ENCODE data around the gene DPYSL5. TPM values are rescaled to one million over a fixed set of nuclear protein-coding genes. Genes with fewer than 3 reads are reported as not detected.

DPYSL5 gene
- total and polyA plus RNA-seq, 2 donors (not counting 3 experiments of a cell fraction or from before 2014, with no cell fraction given): not detected

DNA sequence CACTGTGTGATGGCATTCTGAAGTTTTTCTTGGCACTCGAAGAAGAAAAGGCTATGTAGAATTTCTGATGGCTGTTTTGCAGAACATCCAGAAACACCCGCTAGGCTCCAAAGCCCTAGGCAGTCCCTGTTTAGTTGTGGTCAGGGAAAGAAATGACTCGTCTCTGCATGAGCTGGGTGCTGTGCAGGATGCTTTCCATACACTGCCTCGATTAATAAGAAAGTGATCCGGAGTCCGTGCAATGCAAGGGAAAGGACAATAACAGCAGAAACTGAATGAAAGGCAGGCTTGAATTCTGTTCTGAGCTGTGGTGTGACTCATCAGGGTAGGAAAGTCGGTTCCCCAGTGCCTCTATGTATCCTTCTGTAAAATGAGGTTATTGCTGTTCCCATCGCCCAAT, 141.2 kb downstream of the DPYSL5 start:
- FAIRE-seq (no peak), DNase-seq (ENCODE audit: low read depth, low spot score) (no peak)
- no peaks in the 10 kb centered on the region for H4K20me1 ChIP-seq (replicated peaks; ENCODE audit: control insufficient read depth, extremely low read depth, insufficient read depth, low read length)
- H3K4me3 ChIP-seq (replicated peaks in 1 of 3; ENCODE audit: insufficient read depth in 1 of 3, low read depth in 1 of 3, low read length in 3 of 3): no peak overlapping the region
- CTCF ChIA-PET: interaction anchor here (1.0 to 2.3 kb wide), 6 partner anchors 13 to 143 kb away, joined by 3 to 9 read pairs (median 5); no protein-coding TSS in a partner anchor
- TF ChIP-seq JUN (IDR thresholded peaks at IDR 0.05; ENCODE audit: borderline replicate concordance, insufficient read depth, insufficient read length, low read depth) (no peak), MYC (IDR thresholded peaks at IDR 0.05; ENCODE audit: low read depth, low read length) (no peak), POLR2AphosphoS5 (IDR thresholded peaks at IDR 0.05; ENCODE audit: insufficient read depth, low read depth, low read length) (no peak), FOS (IDR thresholded peaks at IDR 0.05; ENCODE audit: borderline replicate concordance, insufficient read depth, low read length) (no peak), POLR2A (IDR thresholded peaks at IDR 0.05; ENCODE audit: low read depth, low read length) (no peak), GATA2 (IDR thresholded peaks at IDR 0.05; ENCODE audit: insufficient read depth, insufficient read length, low read depth, low read length) (no peak), EZH2 (IDR thresholded peaks at IDR 0.05; ENCODE audit: borderline replicate concordance, low read depth, low read length, severe bottlenecking) (no peak)
- TF ChIP-seq, protein P1, sequence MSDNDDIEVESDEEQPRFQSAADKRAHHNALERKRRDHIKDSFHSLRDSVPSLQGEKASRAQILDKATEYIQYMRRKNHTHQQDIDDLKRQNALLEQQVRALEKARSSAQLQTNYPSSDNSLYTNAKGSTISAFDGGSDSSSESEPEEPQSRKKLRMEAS (IDR thresholded peaks at IDR 0.05; ENCODE audit: insufficient read depth, insufficient read length): no peak
- TF ChIP-seq, protein P2, sequence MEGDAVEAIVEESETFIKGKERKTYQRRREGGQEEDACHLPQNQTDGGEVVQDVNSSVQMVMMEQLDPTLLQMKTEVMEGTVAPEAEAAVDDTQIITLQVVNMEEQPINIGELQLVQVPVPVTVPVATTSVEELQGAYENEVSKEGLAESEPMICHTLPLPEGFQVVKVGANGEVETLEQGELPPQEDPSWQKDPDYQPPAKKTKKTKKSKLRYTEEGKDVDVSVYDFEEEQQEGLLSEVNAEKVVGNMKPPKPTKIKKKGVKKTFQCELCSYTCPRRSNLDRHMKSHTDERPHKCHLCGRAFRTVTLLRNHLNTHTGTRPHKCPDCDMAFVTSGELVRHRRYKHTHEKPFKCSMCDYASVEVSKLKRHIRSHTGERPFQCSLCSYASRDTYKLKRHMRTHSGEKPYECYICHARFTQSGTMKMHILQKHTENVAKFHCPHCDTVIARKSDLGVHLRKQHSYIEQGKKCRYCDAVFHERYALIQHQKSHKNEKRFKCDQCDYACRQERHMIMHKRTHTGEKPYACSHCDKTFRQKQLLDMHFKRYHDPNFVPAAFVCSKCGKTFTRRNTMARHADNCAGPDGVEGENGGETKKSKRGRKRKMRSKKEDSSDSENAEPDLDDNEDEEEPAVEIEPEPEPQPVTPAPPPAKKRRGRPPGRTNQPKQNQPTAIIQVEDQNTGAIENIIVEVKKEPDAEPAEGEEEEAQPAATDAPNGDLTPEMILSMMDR (IDR thresholded peaks at IDR 0.05; ENCODE audit: extremely low read depth in 1 of 2, insufficient read depth in 1 of 2, low read depth in 1 of 2, low read length in 2 of 2): no peak
- dilution Hi-C loops (cut with MboI; ENCODE audit: extremely low pct_ligation_motif_present, low sequenced_read_pairs) (no loop called here), intact Hi-C loops (cut with micrococcal nuclease) (loop anchor here (10.0 kb wide), 1 partner anchor 166 kb away; no protein-coding TSS in a partner anchor)
- H2AFZ ChIP-seq (ENCODE audit: low read depth, low read length): no peak overlapping the region
- peaks cover 10 to 16% of the 10 kb centered on the region in 2 experiments for H3K27me3 ChIP-seq (ENCODE audit: control insufficient read depth in 2 of 2, insufficient read depth in 2 of 2, low read length in 2 of 2)
- POLR2A ChIA-PET: no interaction called here
- no peaks in the 10 kb centered on the region for H3K9me1 ChIP-seq (replicated peaks; ENCODE audit: control insufficient read depth, extremely low read depth, insufficient read depth, low read length)
- H3K79me2 ChIP-seq (ENCODE audit: control insufficient read depth, insufficient read depth, low read length): no peaks in the 10 kb centered on the region
- H3K4me1 ChIP-seq (ENCODE audit: control insufficient read depth, extremely low read depth, insufficient read depth, low read length): peaks cover 7% of the 10 kb centered on the region
- no peaks in the 10 kb centered on the region for H3K9me3 ChIP-seq (replicated peaks; ENCODE audit: control insufficient read depth, insufficient read depth, low read length)
- no TSS peak for BruUV-seq (replicated peaks)
- H3K36me3 ChIP-seq (ENCODE audit: control insufficient read depth in 2 of 2, extremely low read depth in 1 of 2, insufficient read depth in 2 of 2, low read length in 2 of 2): no peaks in the 10 kb centered on the region
- H3K27ac ChIP-seq (ENCODE audit: insufficient read depth, low read depth, low read length): no peak overlapping the region
- H3K9ac ChIP-seq (replicated peaks; ENCODE audit: extremely low read depth, insufficient read depth, low read length): no peak overlapping the region
- H3K4me2 ChIP-seq (ENCODE audit: insufficient read depth, low read length): no peak overlapping the region
